Stimulated activated CD8-positive, alpha-beta memory T cell treated with anti-CD3 and anti-CD28 coated beads, Interleukin-12 subunit alpha, Interleukin-12 subunit beta, amount 100 ng/mL, for 24 hours (primary cell): ENCODE results near the gene SNAPIN.
A peak's percentile ranks its signal among the peaks of the same experiment; 100 is the strongest.

Source experiments
- DNase-seq: peaks from one replicate; pipeline ENCODE4 v3.0.0-alpha.2; 2020; ENCODE audit errors: extremely low read depth

Gene SNAPIN

GRCh38 chr1:153658400-153659174 is at the start of gene SNAPIN:
SNAPIN (plus strand) TSS chr1:153658703; CDS start chr1:153658744, 41 bp downstream.
- peak; percentile 82 for DNase-seq

GRCh38 chr1:153608742-153609584 is 49.5 kb upstream of the SNAPIN start:
- DNase-seq: no peak

- no peak for DNase-seq
Measured at GRCh38 chr1:153609585-153609907, 49.0 kb upstream of the SNAPIN start.

- DNase-seq: no peak
Measured at GRCh38 chr1:153610334-153610733, 48.2 kb upstream of the SNAPIN start.

- DNase-seq: no peak
Measured at GRCh38 chr1:153610811-153611301, 47.6 kb upstream of the SNAPIN start.

- no peak for DNase-seq
Measured at GRCh38 chr1:153611356-153611755, 47.1 kb upstream of the SNAPIN start.

- DNase-seq: no peak
Measured at GRCh38 chr1:153612111-153612754, 46.3 kb upstream of the SNAPIN start.

- DNase-seq: no peak
Measured at GRCh38 chr1:153612755-153613331, 45.7 kb upstream of the SNAPIN start, which contains the start of gene S100A16. S100A16 (minus strand) TSS chr1:153613137; CDS start chr1:153608151, 4,986 bp downstream.

- DNase-seq: no peak
Measured at GRCh38 chr1:153613406-153613805, 45.1 kb upstream of the SNAPIN start.

GRCh38 chr1:153614189-153614900 is 44.2 kb upstream of the SNAPIN start:
- DNase-seq: no peak

- DNase-seq: no peak
Measured at GRCh38 chr1:153614906-153615305, 43.6 kb upstream of the SNAPIN start.

GRCh38 chr1:153615406-153615805 is 43.1 kb upstream of the SNAPIN start:
- no peak for DNase-seq

GRCh38 chr1:153616144-153616916 is 42.2 kb upstream of the SNAPIN start, which contains the start of gene S100A14:
S100A14 (minus strand) TSS chr1:153616325; CDS start chr1:153615858, 467 bp downstream.
- DNase-seq: no peak

GRCh38 chr1:153616917-153617311 is 41.6 kb upstream of the SNAPIN start:
- no peak for DNase-seq

GRCh38 chr1:153617663-153618062 is 40.8 kb upstream of the SNAPIN start:
- DNase-seq: no peak

GRCh38 chr1:153619171-153619570 is 39.3 kb upstream of the SNAPIN start:
- no peak for DNase-seq

- DNase-seq: no peak
Measured at GRCh38 chr1:153623101-153623500, 35.4 kb upstream of the SNAPIN start.

- no peak for DNase-seq
Measured at GRCh38 chr1:153624965-153625611, 33.4 kb upstream of the SNAPIN start.

- no peak for DNase-seq
Measured at GRCh38 chr1:153626477-153626903, 32.0 kb upstream of the SNAPIN start.
